Fibroblast of pulmonary artery (primary cell): Measurements from ENCODE around the gene EHBP1.

Experiments
- DNase-seq: peaks from one replicate; pipeline ENCODE4 v3.0.0-alpha.2; 2010; ENCODE audit warnings: low read depth
- H3K4me3 ChIP-seq: replicated peaks from 2 replicates; pipeline ENCODE4 v1.5.1; 2011; ENCODE audit warnings: low read depth, mild to moderate bottlenecking, control low read depth, low read length, moderate library complexity
- TF ChIP-seq, protein P1 (sequence below): IDR thresholded peaks from 2 replicates; pipeline ENCODE4 v1.5.1; 2011; ENCODE audit warnings: mild to moderate bottlenecking, control low read depth, low read length, inconsistent platforms; ENCODE audit errors: missing control alignments

The EHBP1 gene

DNA sequence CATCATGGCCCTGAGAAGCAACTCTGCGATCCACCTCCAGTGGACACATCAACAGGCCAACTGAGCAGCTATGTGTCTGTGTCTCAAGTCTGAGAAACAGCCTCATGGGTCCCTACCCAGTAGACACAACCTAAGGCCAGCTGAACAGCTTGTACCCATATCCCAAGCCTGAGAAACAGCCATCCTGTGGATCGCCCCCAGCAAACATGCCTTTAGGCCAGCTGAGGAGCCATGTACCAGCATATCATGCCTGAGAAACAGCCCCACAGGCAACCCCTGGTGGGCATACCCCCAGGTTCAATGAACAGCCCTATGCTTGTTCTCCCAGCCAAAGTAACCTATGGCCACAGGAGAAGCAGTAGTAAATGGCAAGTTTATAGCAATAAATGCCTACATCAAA lies 218.4 kb downstream of the EHBP1 start:
- no peak for DNase-seq
- TF ChIP-seq, protein P1, sequence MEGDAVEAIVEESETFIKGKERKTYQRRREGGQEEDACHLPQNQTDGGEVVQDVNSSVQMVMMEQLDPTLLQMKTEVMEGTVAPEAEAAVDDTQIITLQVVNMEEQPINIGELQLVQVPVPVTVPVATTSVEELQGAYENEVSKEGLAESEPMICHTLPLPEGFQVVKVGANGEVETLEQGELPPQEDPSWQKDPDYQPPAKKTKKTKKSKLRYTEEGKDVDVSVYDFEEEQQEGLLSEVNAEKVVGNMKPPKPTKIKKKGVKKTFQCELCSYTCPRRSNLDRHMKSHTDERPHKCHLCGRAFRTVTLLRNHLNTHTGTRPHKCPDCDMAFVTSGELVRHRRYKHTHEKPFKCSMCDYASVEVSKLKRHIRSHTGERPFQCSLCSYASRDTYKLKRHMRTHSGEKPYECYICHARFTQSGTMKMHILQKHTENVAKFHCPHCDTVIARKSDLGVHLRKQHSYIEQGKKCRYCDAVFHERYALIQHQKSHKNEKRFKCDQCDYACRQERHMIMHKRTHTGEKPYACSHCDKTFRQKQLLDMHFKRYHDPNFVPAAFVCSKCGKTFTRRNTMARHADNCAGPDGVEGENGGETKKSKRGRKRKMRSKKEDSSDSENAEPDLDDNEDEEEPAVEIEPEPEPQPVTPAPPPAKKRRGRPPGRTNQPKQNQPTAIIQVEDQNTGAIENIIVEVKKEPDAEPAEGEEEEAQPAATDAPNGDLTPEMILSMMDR, result no peak
- no peak overlapping the region for H3K4me3 ChIP-seq

DNA sequence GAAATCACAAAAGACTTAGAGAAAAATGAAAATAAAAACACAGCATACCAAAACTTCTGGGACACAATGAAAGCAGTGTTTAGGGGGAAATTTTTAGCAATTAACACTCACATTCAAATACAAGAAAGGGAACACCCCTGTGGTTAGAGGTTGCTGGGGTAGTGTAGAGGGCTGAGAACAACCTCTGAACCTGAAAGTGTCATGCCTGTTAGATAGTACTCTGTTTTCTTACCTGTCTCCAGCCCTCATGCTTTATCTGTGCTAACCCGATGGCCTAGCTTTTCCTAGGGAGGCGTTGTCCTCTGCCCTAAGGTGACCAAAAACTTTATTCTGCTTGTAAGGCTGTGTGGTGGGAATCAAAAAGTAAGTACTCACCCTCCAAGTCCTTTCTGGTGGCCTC lies 222.5 kb downstream of the EHBP1 start:
- TF ChIP-seq, protein P1, result no peak
- no peak overlapping the region for H3K4me3 ChIP-seq
- DNase-seq, result no peak

DNA sequence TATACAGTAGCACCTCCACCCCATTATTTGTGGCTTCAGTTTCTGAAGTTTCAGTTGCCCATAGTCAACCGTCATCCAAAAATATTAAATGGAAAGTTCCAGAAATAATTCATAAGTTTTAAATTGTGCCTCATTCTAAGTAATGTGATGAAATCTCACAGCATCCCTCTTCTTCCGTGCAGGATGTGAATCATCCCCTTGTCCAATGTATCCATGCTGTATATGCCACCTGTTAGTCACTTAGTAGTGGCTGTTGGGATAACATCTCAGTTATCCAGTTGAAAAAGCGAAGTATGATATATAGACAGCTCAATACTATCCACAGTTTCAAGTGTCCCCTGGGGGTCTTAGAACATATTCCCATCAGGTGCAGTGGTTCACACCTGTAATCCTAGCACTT lies 226.0 kb downstream of the EHBP1 start:
- TF ChIP-seq, protein P1, result no peak
- no peak overlapping the region for H3K4me3 ChIP-seq
- no peak for DNase-seq

DNA sequence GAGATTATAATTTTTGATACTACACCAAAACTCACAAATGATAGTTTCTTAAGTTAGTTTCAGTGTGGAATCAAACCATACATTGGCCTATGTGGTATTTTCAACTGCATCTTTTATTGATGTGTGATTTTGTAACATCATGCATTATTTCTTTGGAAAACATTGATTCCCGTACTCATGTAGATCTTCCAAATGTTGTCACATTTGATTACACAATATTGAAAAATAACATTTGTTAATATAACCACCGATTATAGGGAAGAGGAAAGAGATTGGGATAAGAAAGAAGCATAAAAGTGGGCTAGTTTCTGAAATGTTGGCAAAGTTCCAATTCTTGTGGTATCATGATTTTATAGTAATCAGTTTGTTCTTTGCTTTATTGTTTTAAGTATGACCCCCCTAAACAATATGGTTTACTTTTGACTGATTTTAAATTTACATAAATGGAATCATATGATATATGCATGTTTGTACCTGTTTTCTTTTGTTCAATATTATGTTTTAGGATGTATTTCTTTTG lies 227.9 kb downstream of the EHBP1 start:
- H3K4me3 ChIP-seq, result no peak overlapping the region
- TF ChIP-seq, protein P1, result no peak
- no peak for DNase-seq

DNA sequence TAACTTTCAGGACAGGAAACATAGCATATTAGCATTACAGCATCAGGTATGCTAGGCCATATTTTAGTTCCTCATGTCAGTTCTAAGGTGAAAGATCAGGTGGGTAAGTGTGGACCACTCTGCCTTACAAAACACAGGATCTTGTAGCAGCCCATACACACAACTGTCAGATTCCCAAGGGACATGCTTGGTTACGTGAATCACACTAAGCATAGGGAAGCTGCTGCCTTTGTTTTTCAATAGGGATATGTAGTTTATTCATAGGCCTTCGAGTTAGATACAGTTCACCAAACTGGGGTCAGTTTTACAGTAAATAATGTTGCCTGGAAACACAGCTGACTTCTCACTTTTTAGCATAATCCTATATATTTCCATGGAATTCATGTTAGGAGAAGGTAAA lies 229.0 kb downstream of the EHBP1 start:
- H3K4me3 ChIP-seq, result no peak overlapping the region
- TF ChIP-seq, protein P1, result no peak
- DNase-seq, result peak; percentile 19

DNA sequence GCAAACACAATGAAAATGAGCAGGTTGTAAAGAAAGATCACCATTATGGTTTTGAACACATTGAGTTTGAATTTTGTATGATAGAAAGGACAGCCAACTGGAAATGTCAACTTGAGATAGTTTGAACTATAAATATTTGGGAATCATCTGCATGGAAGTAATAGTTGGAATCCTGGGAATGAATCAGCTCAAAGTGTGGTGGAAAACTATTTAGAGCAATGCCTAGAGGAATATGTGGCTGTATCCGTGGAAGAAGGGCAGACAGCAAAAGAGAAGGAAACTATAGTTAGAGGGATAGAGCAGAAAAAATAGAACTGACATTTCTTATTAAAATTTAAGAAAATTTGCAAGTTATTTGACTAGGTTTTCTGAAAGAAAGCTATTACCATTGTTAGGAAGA lies 232.6 kb downstream of the EHBP1 start:
- H3K4me3 ChIP-seq, result no peak overlapping the region
- TF ChIP-seq, protein P1, result no peak
- DNase-seq, result no peak

DNA sequence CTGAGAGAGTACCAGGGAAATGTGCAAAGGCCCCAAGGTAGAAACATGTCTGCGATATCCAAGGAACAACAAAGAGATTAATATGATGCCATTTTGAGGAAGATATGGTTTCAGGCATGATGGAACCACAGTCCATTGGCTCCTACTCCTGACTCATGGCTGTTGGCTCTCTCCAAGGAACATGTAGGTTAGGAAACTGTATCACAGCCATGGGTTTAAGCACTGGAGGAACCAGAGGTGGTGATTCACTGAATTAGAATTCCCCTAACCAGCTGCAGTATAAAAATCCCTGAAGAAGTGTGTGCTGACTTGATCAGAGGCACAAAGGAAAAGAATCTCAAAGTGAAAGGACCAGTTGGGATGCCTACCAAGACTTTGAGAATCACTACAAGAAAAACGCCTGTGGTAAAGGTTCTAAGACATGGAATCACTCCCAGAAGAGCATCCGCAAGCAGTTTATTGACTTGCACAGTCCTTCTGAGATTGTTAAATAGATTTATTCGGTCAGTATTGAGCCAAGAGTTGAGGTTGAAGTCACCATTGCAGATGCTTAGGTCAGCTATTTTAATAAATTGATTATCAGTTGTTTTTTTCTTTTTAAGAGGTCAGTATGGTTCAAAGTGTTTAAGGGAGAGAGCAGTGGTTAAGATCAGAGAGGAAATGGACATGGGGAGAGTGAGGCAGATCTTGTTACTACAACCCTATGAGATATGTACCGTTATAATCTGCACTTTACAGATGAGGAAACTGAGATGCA lies 234.4 kb downstream of the EHBP1 start:
- no peak overlapping the region for H3K4me3 ChIP-seq
- TF ChIP-seq, protein P1, result no peak
- peak; percentile 76 for DNase-seq
